HG03280 (cell line): ENCODE results near the gene XYLT1.

Experiments used
- ATAC-seq: cut with Tn5 transposase; IDR thresholded peaks from one replicate; pipeline ENCODE4 v1.9.1; 2021; ENCODE audit warnings: mild to moderate bottlenecking, moderate library complexity; ENCODE audit not compliant: unreplicated experiment

The XYLT1 gene

GRCh38 chr16:17237350-17237944 is 233.3 kb downstream of the XYLT1 start:
- no peak for ATAC-seq

DNA sequence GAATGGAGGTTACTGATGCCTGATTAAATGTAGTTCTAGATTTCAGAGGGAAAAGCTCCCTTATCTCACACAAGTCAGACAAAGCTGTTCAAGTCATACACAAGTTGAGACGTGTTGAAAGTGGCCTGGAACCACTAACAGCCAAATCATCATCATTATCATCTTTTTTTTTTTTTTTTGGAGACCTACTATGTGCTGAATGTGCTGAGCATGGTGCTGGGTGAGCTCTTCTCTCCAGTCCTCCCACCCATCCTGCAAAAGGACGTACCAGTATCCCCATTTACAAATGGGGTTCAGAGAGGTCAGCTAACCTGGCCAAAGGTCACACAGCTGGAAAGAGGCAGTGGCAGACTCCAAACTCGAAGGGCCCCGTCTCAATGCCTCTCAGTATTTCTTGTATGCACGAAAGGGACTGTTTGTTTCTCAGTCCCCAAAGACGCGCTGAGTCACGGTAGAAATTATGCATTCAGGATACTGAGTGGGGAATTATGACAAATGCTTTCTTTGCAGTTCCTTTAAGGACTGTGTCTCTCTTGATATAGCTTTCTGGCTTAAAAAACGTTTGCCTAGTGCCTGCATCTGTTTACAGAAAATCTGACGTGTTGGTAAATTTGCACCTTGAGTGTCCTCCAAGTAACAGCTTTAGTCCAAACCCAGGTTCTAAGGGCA is 235.5 kb downstream of the XYLT1 start:
- ATAC-seq = no peak

DNA sequence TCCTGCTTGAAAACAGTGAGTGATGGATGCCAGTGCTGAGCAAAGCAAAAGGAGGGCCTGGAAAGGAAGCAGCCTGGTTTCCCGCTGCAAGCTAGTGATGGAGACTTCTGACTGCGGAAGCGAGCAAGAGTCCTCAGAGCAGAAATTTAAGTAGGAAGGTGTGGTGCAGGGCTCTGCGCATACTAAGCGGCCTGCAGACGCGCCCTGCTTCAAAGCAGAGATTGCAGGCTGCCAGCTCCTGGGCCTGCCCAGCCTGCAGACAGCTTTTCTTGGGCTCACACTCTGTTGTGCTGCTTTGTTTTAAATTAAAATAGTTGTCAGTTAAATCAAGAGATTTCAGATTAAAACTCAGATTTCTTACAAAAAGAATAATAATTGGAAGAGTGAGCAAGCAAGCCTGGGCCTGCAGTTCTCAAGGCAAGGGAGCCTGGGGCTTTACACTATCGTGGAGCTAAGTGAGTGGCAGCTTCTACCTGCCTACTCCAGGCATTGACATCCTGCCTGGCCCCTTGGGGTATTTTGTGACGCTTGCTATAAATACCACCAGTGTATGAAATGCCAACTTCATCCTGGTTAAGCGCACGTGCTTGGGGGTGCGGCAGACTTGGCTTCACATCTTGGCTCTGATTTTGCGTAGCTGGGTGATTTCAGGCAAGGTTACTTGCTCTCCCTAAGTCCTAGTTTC is 237.3 kb downstream of the XYLT1 start:
- no peak for ATAC-seq

DNA sequence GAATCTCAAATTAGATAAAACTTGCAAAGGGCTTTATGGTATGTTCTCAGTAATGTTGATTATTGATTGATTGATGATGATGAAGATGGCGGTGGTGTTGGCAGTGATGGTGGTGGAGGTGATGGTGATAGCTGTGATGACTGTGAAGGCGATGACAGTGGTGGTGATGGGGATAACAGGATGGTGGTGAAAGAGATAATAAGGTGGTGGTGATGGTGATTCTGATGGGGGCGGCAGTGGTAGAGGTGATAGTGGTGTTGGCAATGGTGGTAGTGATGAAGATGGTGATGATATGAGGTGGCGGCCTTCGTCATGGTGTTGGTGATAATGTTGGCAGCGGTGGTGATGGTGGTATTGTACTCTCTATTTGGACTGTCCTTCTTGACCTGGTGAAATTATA is 238.3 kb downstream of the XYLT1 start:
- ATAC-seq = no peak

GRCh38 chr16:17231972-17232371 is 238.8 kb downstream of the XYLT1 start:
- no peak for ATAC-seq

DNA sequence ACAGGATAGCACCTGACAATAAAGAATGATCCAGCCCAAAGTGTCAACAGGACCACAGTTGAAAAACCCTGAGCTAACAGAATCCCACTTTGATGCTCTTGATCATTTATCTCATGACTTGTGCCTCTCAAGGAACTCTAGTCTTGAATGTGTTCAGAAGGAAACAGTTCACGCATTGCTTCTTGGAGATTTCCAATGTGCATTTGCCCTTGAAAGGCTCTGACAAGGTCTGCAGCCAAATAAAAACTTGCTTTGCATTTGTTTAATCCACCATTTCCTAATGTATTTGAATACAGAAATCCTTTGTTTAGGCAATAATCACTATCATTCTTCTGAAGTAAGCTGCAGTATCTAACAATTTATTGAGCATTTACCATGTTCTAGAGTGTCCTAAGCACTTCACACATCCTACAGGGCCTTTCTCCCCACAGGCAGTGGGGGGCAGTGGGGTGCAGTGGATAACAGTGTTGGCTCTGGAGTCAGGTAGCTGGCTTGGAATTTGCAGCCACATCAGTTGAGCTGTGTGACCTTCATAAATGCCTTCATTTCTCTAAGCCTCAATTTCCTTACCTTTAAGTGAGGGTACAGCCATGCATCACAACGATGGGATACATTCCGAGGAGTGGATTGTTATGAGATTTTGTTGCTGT is 239.7 kb downstream of the XYLT1 start:
- no peak for ATAC-seq

- no peak for ATAC-seq
Measured at GRCh38 chr16:17229766-17230165, 241.0 kb downstream of the XYLT1 start.

DNA sequence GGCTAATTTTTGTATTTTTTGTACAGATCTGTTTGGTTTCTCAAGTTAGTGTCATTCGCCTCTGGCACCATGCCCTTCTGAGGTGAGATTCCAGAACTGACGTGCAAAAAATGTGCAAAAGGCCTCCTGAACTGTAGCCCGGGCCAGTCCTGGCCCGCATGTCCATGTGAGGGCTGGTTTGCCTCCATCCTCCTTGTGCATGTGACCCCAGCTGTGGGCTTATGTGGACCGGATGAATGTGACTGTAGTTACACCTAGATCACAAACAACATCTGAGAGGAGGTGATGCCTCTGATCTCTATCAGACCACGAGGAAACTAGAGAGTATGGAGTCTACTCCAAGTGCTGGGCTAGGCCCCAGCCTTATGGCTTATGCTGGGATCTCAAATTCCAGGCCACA is 241.6 kb downstream of the XYLT1 start:
- no peak for ATAC-seq

DNA sequence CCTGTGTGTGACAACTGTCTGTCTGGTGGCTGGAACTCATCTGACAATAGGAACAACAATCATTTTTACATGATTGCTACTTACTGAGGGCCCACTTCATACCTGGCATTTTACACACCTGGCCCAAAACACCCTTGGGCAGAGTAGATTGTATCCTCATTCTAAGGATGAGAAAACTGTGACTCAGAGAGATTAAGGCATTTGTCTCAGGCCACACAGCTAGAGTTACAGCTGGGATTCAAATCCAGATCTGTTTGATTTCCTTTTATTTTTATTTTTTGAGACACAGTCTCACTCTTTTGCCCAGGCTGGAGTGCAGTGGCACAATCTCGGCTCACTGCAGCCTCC is 242.1 kb downstream of the XYLT1 start:
- no peak for ATAC-seq

DNA sequence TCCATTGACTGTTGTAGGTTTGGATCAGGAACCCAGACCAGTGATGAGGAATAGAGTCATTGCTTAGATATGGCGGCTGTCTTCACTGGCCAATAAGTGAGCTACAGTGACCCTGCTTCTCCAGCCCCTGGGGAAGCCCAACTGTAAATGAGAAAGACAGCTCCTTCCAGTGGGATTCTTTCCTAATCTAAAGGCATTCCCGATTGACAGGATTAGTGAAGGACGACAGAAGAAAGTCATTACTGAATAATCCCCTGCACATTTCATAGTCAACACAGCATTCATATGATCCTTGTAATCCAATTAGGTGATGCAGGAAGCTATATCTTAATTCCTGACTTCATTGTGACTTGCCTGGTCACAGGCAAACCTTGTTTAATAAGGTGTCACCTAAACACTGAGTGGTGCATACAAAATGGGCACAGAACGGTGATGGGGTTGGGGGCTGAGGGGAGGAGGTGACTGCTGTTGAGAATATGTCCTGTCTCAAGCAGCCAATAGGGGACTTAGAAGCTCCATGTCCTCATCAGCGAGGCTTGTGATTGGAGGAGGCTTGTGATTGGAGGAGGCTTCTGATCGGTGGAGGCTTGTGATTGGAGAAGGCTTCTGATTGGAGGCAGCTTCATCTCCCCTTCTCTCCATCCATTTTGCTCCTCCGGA is 242.6 kb downstream of the XYLT1 start:
- ATAC-seq = no peak

DNA sequence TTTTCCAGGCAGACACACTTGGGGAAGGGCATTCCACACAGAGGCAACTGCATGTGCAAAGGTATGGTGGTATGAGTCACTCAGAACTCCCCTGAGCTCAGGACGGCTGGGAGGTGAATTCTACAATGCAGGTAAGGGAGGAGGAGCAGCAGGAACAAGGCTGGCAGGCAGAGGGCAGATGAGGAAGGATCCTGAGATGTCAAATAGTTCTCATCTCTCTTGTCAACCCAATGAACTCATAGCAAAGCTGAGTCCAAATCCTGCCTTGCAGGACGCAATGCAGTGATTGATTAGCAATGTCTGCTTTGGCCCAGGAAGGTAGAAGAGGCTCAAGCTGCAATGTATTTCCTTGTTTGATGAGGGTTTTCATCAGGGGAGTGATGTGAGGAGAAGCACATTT is 243.5 kb downstream of the XYLT1 start:
- no peak for ATAC-seq

- ATAC-seq = no peak
Measured at GRCh38 chr16:17225541-17225940, 245.2 kb downstream of the XYLT1 start.

GRCh38 chr16:17224879-17225281 is 245.9 kb downstream of the XYLT1 start:
- no peak for ATAC-seq

DNA sequence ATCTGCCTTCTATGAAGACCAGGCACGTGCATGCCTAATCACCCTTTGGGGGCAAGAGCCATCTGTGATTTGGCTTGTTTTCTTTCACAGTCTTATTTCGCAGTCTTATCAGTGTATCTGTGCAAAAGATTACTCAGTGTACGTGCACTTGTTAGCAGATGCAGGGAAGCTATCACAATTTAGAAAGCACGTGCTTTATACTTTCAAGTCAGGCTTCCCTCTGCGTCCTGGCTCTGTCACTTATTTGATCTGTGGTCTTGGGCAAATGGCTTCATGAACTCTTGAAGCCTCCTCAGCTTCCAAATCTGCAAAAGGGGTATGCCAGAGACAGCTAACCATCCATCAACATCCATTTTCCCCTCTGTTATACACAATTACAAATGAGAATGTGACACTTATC is 246.4 kb downstream of the XYLT1 start:
- ATAC-seq = no peak

GRCh38 chr16:17223576-17223975 is 247.2 kb downstream of the XYLT1 start:
- no peak for ATAC-seq

GRCh38 chr16:17222871-17223401 is 247.8 kb downstream of the XYLT1 start:
- ATAC-seq = no peak

DNA sequence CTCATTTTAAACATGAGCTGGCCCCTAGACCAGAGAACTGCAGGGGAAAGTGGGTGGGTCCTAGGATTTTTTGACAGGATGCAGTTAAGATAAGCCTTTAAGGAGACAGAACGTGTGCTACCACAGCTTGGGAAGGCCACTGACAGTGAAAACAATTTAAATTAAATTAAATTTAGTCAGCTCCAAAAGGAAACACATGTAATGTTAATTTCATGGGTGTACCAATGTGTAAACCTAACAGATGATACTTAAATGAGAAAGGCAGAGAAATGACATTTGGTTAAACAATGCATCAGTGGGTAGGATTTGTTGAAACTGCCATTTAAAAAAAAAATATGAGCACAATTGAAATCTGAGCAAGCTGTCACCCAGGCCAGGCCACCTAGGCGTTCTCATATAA is 250.8 kb downstream of the XYLT1 start:
- no peak for ATAC-seq

GRCh38 chr16:17215936-17216335 is 254.8 kb downstream of the XYLT1 start:
- no peak for ATAC-seq

DNA sequence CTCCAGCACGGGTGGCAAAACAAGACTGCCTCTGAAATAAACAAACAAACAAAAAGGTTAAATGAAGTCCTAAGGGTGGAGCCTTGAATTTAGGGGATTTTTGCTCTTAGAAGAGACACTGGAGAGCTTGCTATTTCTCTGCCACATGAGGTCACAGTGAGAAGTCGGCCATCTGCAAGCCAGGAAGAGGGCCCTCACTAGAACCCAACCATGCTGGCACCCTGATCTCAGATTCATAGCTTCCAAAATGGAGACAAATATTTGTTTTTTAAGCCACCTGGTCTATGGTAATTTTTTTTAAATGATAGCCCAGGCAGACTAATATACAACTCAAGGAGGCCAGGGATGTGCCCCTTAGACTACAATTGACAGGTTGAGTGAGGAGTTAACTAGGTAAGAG is 255.5 kb downstream of the XYLT1 start:
- ATAC-seq = no peak

GRCh38 chr16:17213974-17214373 is 256.8 kb downstream of the XYLT1 start:
- no peak for ATAC-seq

DNA sequence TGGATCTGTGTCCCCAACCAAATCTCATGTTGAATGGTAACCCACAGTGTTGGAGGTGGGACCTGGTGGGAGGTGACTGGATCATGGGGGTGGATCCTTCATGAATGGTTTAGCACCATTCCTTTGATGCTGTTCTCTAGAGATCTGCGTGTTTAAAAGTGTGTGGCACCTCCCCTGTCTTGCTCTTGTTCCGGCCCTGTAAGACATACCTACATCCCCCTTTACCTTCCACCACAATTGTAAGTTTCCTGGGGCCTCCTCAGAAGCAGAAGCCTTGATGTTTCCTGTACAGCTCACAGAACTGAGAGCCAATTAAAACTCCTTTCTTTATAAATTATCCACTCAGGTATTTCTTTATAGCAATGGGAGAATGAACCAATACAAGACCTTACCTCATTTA is 257.7 kb downstream of the XYLT1 start:
- no peak for ATAC-seq
